Peyer's patch (tissue), 4 donors: Measurements from ENCODE around the gene EGLN2. TPM values are rescaled to one million over a fixed set of nuclear protein-coding genes. Genes with fewer than 3 reads are reported as not detected.

Experiments
- DNase-seq, 3 donors: peaks; one replicate each; pipeline ENCODE4 v3.0.0-alpha.2; 2017 to 2019
- H3K27ac ChIP-seq, 4 donors: fragments of 200-600 bp; sonication (generic); one replicate each; pipeline ENCODE4 v1.5.1; 2016 to 2019
- H3K27me3 ChIP-seq, 2 donors: fragments of 200-600 bp; sonication (generic); one replicate each; pipeline ENCODE4 v1.5.1; 2019
- H3K36me3 ChIP-seq, 3 donors: fragments of 200-600 bp; sonication (generic); one replicate each; pipeline ENCODE4 v1.5.1; 2016 to 2019
- H3K4me1 ChIP-seq, 4 donors: fragments of 200-600 bp; sonication (generic); one replicate each; pipeline ENCODE4 v1.5.1; 2016 to 2019
- H3K4me3 ChIP-seq, 4 donors: fragments of 200-600 bp; sonication (generic); 1 replicate in 3 of 4; 2 replicates in 1 of 4; pipeline ENCODE4 v1.5.1; 2016 to 2019; ENCODE audit warnings: mild to moderate bottlenecking in 1 of 4
- H3K9me3 ChIP-seq, 4 donors: fragments of 200-600 bp; sonication (generic); one replicate each; pipeline ENCODE4 v1.5.1; 2016 to 2019; ENCODE audit warnings: mild to moderate bottlenecking in 1 of 4
- POLR2A ChIP-seq, 2 donors: fragments of 450-650 bp; IDR thresholded peaks; one replicate each; pipeline ENCODE4 v1.5.1; 2017; ENCODE audit warnings: antibody characterized with exemption in 2 of 2, mild to moderate bottlenecking in 2 of 2, moderate library complexity in 2 of 2
- total RNA-seq, 4 donors: library from RNA; depleted of rRNA; stranded (reverse); fragments of >200 nt; gene quantifications; one replicate each; pipeline ENCODE4 v1.1.0, GENCODE V29; 2016
- TF ChIP-seq, protein P1 (sequence below), 6 experiments: fragments of 450-650 bp in 4 of 6; fragments of 200-600 bp in 2 of 6; sonication (generic) in 1 of 6; IDR thresholded peaks; one replicate each; pipeline ENCODE4 v1.5.1; 2017 to 2019; ENCODE audit warnings: antibody characterized with exemption in 6 of 6, mild to moderate bottlenecking in 3 of 6, moderate library complexity in 1 of 6

Gene EGLN2
- total RNA-seq, 4 donors from 2014 or later: 75.8 to 96.6 (median 88.1) TPM

DNA sequence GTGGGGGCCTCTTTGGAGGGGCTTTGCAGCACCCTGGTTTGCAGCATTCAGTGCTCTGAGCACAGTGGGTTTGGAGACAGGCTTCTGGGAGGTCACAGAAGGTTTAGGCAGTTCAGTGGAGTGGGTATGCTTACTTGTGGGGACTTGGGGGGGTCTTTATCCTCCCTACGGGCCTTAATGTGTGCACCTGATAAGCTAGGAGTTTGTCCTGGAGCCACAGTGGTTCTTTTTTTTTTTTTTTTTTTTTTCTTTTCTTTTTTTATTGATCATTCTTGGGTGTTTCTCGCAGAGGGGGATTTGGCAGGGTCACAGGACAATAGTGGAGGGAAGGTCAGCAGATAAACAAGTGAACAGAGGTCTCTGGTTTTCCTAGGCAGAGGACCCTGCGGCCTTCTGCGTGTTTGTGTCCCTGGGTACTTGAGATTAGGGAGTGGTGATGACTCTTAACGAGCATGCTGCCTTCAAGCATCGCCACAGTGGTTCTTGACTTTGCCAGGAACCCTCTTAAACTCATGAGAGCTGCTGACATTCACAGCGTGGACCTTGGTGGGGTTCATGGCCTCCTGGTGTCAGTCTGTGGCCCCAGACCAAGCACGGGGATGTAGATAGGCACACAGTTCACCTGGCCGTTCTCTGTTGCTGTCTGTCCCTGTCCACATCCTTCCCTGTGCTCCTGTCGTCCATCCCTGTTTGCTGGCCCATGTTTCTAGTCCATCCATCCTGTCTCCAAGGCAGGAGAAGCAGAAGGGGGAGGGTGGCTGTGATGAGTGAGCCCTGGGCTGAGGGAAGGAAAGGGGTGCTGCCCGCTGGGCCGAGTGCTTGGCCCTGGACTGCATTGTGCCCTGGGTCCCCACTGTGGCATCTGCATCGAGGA is 2.7 kb downstream of the EGLN2 start:
- DNase-seq: no peak
- Histone ChIP-seq H3K4me1 (peaks cover 31 to 76% (median 66%) of the 10 kb centered on the region in 4 donors), H3K9me3 (no peaks in the 10 kb centered on the region), H3K4me3 (peak overlapping the region in 3 of 4 donors; percentile 21 to 98 (median 28)), H3K36me3 (peaks cover 0 to 12% (median 0%) of the 10 kb centered on the region in 3 donors), H3K27me3 (no peaks in the 10 kb centered on the region), H3K27ac (peak overlapping the region; percentile 70 to 98 (median 78))
- TF ChIP-seq, protein P1, sequence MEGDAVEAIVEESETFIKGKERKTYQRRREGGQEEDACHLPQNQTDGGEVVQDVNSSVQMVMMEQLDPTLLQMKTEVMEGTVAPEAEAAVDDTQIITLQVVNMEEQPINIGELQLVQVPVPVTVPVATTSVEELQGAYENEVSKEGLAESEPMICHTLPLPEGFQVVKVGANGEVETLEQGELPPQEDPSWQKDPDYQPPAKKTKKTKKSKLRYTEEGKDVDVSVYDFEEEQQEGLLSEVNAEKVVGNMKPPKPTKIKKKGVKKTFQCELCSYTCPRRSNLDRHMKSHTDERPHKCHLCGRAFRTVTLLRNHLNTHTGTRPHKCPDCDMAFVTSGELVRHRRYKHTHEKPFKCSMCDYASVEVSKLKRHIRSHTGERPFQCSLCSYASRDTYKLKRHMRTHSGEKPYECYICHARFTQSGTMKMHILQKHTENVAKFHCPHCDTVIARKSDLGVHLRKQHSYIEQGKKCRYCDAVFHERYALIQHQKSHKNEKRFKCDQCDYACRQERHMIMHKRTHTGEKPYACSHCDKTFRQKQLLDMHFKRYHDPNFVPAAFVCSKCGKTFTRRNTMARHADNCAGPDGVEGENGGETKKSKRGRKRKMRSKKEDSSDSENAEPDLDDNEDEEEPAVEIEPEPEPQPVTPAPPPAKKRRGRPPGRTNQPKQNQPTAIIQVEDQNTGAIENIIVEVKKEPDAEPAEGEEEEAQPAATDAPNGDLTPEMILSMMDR (IDR thresholded peaks at IDR 0.05): no peak
- no peak for TF ChIP-seq POLR2A (IDR thresholded peaks at IDR 0.05)

DNA sequence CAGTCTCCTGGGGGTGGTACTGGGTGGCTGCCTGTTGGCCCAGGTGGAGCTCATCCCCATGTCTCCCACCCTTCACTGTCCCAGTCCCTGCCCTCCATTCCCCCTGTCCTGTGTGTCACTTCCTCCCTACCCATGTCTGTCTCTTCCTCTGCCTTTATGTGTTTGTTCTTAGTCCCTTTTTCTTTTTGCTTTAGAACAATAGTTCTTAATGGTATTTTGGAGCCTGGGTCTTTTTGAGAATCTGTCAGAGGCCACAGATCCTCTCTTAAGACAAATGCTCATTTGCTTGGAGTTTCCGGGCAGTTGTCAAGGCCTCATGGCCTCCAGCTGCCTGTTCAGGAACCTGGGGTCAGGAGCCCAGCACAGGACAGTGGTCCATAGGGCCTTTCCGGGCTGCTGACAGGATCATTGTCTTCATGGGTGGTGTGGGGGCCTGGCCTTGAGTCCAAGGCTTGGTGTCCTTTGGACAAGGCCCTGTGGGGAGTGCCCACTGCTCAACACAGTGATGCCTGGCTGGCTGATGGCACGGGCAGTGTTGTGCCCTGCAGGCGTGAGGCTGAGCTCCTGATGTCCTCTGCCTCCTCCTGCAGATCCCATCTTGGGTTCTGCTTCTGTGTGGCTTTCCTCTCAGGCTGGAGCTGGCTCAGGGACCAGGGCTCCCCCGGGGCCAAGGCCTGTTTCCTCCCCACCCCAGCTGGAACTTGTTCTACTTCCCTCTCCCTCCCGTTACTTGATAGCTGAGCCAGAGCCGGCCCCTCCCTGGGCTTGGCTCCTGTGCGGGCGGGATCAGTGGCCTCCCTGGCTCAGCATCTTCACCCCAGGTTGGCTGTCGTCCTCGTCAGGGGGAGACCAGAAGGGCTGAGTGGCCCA is 3.5 kb downstream of the EGLN2 start:
- Histone ChIP-seq H3K4me1 (peaks cover 31 to 82% (median 71%) of the 10 kb centered on the region in 4 donors), H3K9me3 (no peaks in the 10 kb centered on the region), H3K4me3 (peak overlapping the region in 3 of 4 donors; percentile 21 to 31 (median 28)), H3K27me3 (no peaks in the 10 kb centered on the region), H3K27ac (peak overlapping the region; percentile 70 to 98 (median 78)), H3K36me3 (peaks cover 0 to 19% (median 0%) of the 10 kb centered on the region in 3 donors)
- TF ChIP-seq, protein P1 (IDR thresholded peaks at IDR 0.05): no peak
- TF ChIP-seq POLR2A (IDR thresholded peaks at IDR 0.05): no peak
- DNase-seq: peak; percentile 50 to 76 (median 74)

DNA sequence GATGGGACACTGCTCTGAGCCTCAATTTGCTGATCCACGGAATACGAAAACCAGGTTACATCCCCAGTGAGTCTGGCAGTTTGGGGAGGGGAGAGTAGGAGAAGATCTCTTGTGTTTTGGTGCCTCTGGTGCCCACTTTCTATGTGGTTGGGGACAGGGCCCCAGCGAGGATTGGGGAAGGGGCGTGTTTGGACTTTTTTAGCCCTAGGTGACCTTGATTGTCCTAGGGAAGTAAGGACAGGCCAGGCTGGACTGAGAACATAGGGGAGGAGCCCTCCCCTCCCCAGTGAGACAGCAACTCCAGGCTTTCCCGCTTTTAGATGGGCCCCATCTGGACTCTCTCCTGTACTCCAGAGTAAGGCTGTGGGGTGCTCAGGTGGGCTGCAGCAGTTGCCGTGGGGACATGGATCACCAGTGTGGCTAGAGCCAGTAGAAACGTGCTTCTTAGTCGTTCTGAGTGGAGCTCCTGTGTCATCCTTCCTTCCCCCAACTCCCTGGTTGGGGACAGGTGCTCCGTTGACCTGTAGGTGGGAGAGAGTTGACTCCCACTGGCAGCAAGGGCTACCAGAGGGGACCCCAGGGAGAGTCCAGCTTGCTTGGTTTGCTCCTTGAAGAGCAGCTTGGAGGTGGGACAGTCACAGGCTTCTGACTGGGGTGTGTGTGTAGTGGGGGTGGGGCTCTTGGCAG is 4.3 kb downstream of the EGLN2 start:
- Histone ChIP-seq H3K36me3 (peaks cover 0 to 27% (median 0%) of the 10 kb centered on the region in 3 donors), H3K4me1 (peaks cover 31 to 79% (median 67%) of the 10 kb centered on the region in 4 donors), H3K4me3 (peak overlapping the region in 2 of 4 donors; percentile 17 to 31), H3K27ac (peak overlapping the region; percentile 70 to 98 (median 78)), H3K9me3 (no peaks in the 10 kb centered on the region), H3K27me3 (no peaks in the 10 kb centered on the region)
- no peak for DNase-seq
- TF ChIP-seq POLR2A (IDR thresholded peaks at IDR 0.05): peak in 1 of 2 donors; percentile 17
- TF ChIP-seq, protein P1 (IDR thresholded peaks at IDR 0.05): no peak

DNA sequence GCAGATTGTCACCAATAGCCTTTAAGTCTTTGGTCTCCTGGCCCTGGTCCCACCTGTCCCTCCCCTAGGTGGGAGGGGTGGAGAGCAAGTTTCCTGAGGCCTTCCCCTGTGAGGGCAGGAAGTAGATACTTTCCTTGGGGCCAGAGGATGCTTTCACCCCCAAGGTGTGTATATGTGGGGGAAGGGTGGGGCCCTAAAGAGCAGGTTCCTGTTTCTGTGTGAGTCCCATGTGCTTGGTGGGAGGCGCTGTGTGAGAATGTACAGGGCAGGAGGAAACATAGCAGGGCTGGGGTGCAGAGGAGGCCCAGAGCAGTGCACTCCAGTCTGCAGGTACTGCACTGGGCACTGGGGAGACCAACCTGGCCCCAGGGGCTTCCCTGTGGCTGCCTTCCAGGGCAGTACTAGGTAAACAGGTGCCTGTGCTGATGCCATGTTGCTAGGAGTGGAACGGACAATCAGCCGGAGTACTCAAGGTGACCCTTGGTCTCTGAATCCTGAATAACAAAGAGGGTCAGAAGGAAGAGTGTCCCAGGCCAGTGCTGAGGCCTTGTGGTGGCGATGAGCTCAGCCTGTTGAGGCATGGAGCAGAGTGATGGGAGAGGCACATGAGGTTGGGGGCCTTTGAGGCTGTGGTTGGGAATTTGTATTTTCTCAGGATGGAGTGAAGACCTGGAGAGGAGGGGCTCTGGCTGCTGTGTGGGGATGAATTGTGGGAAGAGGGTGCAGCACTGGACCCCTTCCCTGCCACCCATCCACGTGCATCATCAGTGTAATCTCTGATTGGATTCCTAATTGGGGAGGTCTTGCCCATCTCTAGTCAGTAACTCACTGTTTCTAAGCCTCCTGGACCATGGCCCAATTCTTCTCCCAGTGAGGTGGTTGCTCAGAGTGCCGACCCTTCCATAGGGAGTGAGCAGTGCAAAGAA is 5.1 kb downstream of the EGLN2 start:
- Histone ChIP-seq H3K36me3 (peaks cover 0 to 34% (median 0%) of the 10 kb centered on the region in 3 donors), H3K27ac (peak overlapping the region; percentile 70 to 98 (median 78)), H3K27me3 (no peaks in the 10 kb centered on the region), H3K4me3 (no peak overlapping the region), H3K4me1 (peaks cover 31 to 86% (median 67%) of the 10 kb centered on the region in 4 donors), H3K9me3 (no peaks in the 10 kb centered on the region)
- peak; percentile 72 to 93 (median 90) for DNase-seq
- TF ChIP-seq, protein P1 (IDR thresholded peaks at IDR 0.05): no peak
- TF ChIP-seq POLR2A (IDR thresholded peaks at IDR 0.05): peak in 1 of 2 donors; percentile 0
